ACHN (cell line): Measurements from ENCODE around the gene MEGF6.

ENCODE experiments used
- DNase-seq: peaks from one replicate; pipeline ENCODE4 v3.0.0-alpha.2; 2015
- in situ Hi-C: cut with HindIII; loops from 2 replicates; pipeline ENCODE4 v1.10.0; 2017; ENCODE audit warnings: low sequenced_read_pairs, low pct_ligation_motif_present, low pct_unique_long_range_greater_than_20kb

The MEGF6 gene

DNA sequence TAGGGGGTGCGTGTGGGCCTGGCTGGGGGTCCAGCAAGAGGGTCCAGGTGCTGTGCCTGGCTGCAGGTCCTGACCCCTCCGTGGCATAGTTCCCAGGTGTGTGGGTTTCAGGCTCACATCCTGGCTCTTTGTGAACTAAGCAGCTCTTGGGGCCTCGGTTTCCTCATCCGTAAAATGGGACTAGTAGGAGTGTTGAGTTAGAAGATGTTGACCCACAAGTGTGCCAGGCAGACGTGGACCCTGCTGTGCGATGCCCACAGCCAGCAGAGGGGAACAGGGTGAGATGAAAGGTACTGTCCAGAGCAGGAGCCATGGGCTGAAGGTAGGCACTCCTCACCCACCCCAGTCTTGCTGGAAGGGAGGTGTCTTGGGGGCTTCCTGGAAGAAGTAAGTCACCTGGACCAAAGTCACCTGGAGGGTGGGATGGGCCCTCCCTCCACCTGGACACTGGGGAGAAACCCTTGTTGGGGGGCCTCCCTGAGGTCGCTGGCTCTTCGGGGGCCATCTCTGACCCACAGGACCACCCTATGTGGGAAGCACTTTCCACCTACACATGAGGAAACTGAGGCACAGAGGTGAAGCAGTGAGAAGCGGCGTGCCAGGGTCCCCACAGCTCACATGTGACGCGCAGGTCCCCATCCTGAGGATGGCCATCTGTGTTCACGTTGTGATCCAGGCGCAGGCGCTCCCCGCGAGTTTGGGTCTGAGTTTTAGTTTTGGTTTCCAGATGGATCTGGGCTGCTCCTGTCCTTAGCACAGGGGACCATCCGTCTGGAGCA is 155.4 kb downstream of the MEGF6 start:
- in situ Hi-C loops: no loop called here
- no peak for DNase-seq

DNA sequence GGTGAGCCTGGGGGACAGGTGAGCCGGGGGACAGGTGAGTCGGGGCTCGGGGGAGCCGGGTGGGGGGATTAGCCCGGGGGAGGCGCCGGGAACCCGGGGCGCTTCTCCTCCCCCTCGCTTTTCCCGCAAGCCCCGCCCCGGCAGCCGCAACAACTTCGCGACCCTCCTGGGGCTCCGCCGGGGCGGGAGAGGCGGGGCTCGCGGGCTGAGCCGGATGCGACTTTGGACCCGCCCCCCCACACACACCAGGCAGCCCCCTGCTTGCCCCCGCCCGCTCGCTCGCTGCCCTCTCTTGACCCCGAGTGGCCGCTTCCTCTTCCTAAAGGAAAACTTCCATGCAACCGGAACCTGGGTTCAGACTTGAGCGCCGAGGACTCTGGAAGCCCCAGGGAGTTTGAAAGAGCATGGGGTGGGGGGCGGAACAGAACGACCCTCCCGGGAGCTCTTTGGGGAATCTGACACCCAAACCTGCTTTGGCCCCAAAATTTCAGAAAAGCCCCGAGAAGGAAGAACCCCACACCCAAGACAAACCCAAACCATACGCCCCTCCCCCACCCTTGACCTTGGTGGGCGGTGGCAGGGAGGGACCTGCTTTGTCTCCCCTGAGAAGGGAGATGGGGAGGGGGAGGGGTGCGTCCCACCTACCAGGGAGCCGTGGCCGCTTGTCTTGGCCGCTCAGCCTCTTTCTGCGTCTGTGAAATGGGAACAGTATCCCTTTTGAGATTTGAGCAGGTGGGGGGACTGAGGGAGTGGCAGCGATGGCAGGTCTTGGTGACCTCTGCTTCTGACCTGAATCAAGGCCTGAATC is 156.3 kb downstream of the MEGF6 start:
- in situ Hi-C loops: no loop called here
- DNase-seq: peak; percentile 20

DNA sequence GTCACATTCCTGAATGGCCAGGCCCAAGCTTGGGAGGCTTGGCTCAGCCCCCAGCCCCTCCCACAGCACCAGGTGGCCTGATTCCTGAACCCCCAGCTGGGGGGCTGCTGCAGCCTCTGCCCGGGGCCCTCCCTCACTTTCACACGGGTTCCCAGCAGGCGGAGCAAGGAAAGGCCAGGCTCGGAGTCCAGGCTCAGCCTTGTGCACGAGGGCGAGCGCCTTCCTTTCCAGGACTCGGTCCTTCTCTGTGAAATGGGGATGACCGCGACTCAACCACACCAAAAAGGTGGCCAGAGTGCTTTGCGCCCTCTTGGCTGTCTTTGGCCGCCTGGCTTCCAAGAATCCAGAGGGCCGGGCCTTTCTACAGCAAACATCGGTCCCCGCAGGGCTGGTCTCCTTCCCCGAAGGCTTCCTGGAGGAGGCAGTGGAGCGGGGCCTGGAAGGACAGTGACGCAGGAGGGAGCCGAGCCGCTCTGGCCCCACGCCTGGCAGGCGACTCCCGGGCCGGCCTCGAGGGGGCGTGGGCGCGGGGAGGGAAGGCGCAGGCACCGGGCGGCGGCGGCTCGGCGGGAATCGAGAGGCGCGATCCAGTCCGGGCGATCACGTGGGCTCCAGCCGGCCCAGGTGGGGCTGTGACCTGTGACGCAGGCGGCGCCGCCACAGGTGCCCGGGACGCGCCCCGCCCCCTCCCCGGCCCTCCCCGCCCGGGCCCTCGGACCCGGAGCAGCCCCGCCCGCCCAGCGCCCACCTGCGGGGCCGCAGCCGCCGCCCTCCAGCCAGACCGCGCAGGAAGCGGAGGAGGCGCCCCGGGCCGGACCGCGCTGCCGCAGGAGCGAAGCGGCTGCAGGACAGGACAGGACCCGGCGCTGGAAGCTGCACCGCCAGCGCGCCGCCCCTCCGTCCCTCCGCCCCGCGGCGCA is 157.2 kb downstream of the MEGF6 start, which contains the start of gene ARHGEF16:
ARHGEF16 (plus strand) TSS at position 775 of the 920 bp plus-strand sequence. CDS start 8,420 bp downstream, outside the sequence.
- in situ Hi-C loops: no loop called here
- peak; percentile 67 for DNase-seq

DNA sequence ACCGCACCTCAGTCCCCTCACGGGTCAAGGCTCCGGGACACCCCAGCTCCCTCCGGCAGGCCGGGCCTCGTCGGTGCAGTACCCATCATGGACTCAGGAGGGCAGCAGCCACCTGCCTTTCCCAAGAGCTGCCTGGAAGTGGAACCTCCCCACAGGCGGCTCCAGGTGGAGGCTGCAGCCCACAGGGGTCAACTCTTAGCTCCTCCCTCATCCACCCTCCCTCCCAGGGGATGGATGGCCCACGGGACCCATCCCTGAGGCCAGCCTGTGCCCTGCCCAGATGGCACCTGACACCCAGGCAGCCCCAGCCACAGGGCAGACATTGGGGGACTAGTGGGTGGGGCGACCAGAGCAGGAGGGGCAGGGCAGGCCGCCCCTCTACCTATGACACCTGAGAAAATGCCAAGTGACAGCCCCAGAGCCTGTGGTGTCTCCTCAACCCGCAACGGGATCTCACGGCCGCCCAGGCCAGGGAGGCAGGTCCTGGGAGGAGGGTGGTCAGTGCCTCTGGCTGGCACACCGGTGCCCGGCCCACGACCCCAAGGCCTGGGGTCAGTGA is 158.0 kb downstream of the MEGF6 start:
- in situ Hi-C loops: no loop called here
- DNase-seq: peak; percentile 68

DNA sequence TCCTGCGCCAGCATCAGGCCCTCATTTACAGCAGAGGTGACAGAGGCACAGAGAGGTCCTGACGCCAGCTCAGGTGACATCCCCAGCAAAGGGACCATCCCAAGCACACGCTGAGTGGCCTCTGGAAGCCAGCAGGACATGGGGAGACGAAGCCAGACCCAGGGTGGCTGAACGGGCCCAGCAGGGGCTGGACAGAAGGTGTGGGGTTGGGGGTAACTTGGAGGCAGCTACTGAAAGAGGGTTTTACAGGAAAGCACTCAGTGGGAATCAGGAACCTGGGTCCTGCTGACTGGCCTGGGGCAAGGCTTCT is 158.5 kb downstream of the MEGF6 start:
- DNase-seq: no peak
- in situ Hi-C loops: no loop called here

DNA sequence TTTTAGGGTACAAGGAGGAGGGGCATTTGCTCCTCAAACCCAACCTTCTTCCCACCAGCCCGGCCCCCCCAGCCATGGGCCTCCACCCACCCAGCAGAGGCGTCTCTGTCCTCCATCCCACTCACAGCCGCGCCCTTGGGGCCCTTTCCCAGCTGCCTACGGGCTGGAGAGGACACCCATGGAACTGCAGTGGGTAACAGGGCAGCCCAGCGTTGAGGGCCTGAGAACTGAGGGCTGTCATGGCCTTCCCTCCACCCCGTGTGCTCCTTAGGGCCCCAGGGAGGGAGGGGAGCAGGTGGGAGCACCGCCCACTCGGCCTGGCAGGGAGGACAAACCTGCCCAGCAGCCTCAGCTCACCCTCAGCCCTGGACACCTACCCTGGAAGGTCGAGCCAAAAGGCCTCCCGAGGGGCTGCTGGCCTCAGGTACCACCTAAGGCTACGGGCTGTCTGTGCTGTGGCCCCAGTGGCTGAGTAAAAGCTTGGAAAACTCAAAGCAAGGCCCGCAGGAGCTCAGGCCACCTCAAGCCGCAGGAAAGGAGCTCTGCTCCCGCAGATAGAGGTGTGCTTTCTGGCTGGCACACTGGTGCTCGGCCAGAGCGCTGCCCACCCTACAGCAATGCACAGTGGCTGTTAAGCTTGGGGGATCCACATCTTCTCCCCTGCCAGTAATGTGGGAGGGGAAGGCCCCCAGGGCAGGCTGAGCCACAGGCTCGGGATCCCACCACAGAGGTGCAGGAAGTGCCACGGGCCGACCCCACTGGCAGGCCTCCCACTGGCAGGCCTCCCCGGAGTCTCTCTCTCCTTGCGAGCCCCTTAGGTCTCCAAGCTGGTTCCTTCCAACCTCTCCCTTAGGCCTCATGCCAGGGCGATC is 159.1 kb downstream of the MEGF6 start:
- in situ Hi-C loops: no loop called here
- DNase-seq: no peak

DNA sequence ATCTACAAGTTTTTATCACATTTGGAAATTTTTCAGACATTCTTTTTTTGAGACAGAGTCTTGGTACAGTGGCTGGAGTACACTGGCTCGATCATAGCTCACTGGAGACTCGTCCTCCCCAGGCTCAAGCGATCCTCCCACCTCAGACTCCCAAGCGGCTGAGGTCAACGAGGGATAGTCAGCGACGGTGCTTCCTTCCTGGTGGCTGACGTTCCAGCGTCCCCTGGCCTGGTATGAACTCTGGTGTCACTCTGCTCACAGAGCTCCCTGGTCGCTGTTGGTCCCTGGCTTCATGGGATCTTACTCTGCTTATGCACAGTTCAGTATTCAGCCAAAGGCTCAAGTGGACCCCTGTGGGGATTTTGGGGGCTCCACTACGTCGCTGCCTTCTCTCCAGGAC is 160.3 kb downstream of the MEGF6 start:
- DNase-seq: no peak
- in situ Hi-C loops: no loop called here

DNA sequence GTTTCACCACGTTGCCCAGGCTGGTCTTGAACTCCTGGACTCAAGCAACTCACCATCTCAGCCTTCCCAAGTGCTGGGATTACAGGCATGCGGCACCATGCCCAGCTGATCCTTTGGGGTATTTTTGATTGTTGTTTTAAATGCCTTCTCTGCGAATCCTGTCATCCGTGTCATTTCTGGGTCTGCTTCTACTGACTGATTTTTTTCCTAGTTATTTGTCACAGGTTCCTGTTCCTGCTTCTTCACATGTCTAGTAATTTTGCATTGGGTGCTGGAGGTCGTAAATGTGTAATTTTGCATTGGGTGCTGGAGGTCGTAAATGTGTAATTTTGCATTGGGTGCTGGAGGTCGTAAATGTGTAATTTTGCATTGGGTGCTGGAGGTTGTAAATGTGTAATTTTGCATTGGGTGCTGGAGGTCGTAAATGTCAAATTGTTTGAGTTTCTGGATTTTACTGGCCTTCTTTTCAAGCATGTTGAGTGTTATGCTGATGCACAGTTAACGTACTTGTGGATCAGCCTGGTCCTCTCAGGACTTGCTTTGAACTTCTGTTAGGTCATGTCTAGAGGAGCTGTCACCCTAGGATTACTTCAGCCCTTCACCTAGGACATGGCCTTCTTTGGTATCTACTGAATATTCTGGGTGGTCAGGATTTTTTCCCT is 161.0 kb downstream of the MEGF6 start:
- DNase-seq: no peak
- in situ Hi-C loops: no loop called here

DNA sequence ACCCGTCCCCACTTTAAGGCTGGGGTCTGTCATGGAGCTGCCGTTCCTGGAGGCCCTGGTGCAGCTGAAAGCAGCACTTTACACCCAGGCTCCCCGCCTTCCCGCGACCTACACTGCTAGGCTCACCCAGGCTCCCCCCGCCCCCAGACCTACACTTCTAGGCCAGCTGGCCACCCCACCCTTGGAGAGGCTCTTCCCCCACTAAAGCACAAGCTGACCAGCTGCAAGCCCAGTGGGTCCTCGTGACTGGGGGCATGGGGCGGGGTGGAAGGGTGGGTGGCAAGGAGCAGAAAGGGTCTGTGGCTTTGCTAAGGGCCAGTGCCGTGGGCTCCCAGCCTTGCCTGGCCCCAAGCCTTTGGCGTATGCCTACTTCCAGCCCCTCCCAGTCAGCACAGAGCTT is 166.6 kb downstream of the MEGF6 start:
- in situ Hi-C loops: no loop called here
- DNase-seq: no peak

DNA sequence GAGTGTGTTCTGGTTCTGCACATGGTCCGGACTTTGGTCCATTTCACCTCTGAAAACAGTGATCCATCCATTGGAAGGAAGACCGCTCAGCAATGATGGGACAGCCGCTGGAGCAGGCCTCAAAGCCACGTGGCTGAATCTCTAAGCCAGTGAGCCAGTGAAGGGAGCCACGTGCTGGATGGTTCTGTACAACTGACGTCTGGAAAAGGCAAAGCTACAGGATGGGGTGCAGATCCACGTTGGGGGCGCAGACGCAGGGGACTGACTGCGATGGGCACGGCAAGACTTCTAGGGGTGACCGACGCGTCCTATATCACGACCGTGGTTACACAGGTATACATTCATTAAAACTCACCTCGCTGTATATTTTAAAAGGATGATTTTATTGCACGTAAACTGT is 167.0 kb downstream of the MEGF6 start:
- in situ Hi-C loops: no loop called here
- DNase-seq: no peak

DNA sequence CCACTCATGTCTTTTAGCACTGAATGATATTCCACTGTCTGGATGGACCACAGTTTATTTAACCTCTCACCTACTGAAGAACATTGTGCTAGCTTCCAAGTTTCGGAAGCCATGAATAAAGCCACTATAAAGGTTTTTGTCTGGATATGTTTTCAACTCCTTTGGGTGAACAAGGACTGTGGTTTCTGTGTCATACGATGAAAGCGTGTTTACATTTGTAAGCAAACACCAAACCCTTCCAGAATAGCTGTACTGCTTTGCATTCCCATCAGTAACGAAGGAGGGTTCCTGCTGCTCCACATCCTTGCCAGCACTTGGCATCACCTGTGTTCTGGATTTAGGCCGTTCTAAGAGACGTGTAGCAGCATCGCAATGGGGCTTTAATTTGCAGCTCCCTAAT is 167.5 kb downstream of the MEGF6 start:
- DNase-seq: no peak
- in situ Hi-C loops: no loop called here

DNA sequence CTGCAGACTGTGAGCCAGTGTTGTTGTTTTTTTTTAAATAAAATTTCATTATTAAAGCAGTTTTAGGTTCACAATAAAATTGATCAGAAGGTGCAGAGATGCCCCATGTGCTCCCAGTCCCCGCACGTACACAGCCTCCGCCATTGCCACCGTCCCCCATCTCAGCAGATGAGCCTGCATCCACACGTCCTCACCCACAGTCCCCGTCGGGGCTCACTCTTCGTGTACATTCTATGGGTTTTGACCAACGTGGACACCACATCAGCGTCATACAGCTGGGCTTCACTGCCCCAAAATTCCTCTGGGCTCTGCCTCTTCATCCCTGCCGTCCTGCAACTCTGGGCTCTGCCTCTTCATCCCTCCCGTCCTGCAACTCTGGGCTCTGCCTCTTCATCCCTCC is 168.4 kb downstream of the MEGF6 start:
- in situ Hi-C loops: no loop called here
- DNase-seq: no peak

DNA sequence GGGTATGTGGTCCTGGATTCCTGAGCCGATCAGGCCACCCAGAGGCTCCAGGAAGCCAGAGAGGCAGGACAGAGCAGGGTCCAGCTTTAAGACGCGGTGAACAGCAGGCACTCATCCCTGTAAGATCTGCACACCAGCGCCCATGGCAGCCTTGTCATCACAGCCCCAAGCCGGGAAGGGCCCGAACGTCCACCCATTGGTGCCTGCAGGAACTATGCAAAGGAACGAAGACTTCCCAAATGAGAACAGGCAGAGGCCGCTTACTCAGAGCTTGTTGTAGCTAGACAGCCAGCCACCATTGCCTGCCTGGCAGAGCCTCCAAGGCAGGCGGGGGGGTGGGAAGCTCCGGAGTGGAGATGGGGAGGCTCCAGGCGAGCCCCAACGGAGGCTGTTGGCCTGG is 169.0 kb downstream of the MEGF6 start:
- DNase-seq: no peak
- in situ Hi-C loops: no loop called here

DNA sequence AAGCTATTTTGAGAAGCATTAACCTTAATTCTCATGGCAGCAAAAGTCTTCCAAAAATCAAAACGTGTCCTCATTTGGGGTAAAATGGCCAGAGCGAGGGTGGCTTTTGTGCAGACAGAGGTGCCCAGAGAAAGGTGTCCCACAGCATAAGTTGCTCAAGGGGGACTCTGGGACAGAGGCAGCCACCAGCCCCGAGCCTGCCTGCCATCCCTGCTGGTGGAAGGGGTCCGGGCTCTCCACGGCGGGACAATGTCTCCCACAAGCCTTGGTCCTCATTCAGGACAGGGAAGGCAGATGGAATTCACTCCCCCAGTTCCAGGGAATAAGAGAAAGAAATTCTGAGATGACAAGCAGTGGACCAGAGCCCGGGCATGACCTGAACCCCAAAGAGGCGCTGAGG is 169.4 kb downstream of the MEGF6 start:
- in situ Hi-C loops: no loop called here
- no peak for DNase-seq

DNA sequence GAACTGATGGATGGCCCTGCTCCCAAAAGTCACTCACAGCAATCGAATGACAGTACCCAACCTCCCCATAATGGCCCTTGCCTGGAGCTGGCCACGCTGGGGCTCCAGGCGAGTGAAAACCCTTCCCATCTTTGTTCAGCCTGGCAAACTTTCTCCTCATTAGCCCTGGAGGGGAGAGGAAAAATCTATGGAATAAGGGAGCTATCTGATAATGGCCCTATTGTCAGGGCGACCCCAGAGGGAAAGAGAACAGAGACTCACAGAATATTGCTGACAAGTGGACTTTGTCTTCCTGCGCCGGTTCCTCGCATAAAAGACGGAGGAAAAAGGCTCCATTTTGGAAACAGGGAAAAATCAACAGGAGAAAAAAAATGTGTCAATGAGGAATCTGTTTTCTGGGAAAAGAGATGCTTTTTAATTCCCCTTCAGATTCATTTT is 169.9 kb downstream of the MEGF6 start:
- DNase-seq: no peak
- in situ Hi-C loops: no loop called here

DNA sequence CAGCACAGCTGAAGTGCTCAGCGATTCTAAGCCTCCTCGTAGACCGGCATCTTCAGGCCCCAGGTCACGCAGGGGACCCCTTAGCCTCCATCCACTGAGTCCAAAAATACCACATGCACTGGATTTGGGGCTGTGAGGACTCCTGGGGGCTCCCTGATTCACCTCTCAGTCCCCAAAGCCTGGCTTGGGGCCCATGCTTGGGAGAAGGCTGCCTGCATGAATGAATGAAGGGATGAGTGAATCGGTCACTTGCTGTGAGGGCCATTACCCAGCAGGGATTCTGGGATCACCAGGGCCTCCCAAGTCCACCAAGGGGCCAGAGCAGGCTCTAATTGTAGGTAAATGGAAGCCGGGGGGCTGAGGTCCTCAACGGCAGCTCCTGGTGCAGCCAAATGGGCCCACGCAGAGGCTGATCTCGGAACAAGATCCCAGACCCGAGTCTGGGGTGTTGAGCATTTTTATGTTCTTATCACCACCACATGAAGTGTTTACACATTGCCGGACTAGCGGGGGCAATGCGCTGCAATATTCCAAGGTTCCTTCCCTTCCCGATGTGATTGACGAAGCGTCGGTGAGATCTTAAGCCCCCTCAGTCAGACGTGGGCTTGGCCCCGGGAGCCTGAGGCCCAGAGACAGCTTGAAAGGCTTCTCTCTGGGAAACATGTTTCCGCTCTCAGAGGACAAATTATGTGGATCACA is 170.4 kb downstream of the MEGF6 start:
- no peak for DNase-seq
- in situ Hi-C loops: no loop called here

DNA sequence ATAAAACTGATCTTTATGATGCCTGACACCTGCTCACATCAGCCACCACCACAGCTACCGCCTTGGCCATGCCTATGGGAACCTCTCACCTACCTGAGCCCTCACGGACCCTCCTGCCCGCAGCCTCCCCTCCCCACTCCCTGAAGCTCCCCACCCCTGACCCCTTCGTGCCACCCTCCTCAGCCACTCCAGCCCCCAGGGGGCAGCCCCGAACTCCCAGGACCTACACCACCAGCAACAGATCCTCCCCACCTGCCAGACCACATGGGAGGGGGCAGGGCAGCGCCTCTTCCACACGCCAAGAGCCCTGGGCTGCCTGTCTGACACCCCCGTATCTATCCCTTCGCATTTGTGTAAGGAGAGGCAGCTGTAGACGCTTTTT is 171.0 kb downstream of the MEGF6 start:
- in situ Hi-C loops: no loop called here
- no peak for DNase-seq
